Hepatocyte (in vitro differentiated cells): Measurements from ENCODE around the gene GET3. TPM values are rescaled to one million over a fixed set of nuclear protein-coding genes. Genes with fewer than 3 reads are reported as not detected.
"Not testable (repeated sequence)": the region's sequence is repeated elsewhere in the genome, so short reads cannot be mapped to it uniquely, and the experiment has no call there.

Experiments used
- DNase-seq: peaks from one replicate; pipeline ENCODE4 v3.0.0-alpha.2; 2016; ENCODE audit warnings: low spot score
- H2AFZ ChIP-seq: fragments of 200-600 bp; sonication (generic); 2 replicates; pipeline ENCODE4 v1.6.0; 2016; ENCODE audit warnings: antibody characterized with exemption, mild to moderate bottlenecking
- H3K27ac ChIP-seq: fragments of 200-600 bp; sonication (generic); 2 replicates; pipeline ENCODE4 v1.5.1; 2016; ENCODE audit warnings: mild to moderate bottlenecking
- H3K27me3 ChIP-seq: fragments of 200-600 bp; sonication (generic); 2 replicates; pipeline ENCODE4 v1.6.1; 2016
- H3K36me3 ChIP-seq: fragments of 200-600 bp; sonication (generic); replicated peaks from 2 replicates; pipeline ENCODE4 v1.5.1; 2016; ENCODE audit warnings: low read depth; ENCODE audit not compliant: insufficient read depth
- H3K4me1 ChIP-seq: fragments of 200-600 bp; sonication (generic); 2 replicates; pipeline ENCODE4 v1.5.1; 2016; ENCODE audit warnings: mild to moderate bottlenecking, moderate library complexity; ENCODE audit not compliant: insufficient read depth
- H3K4me2 ChIP-seq: fragments of 200-600 bp; sonication (generic); 2 replicates; pipeline ENCODE4 v1.6.0; 2016
- H3K4me3 ChIP-seq: fragments of 200-600 bp; sonication (generic); 2 replicates; pipeline ENCODE4 v1.5.1; 2016; ENCODE audit warnings: mild to moderate bottlenecking
- H3K79me2 ChIP-seq: fragments of 200-600 bp; sonication (generic); 2 replicates; pipeline ENCODE4 v1.6.0; 2017; ENCODE audit warnings: mild to moderate bottlenecking
- H3K9me2 ChIP-seq: fragments of 200-600 bp; sonication (generic); replicated peaks from 2 replicates; pipeline ENCODE4 v1.6.0; 2017; ENCODE audit warnings: mild to moderate bottlenecking; ENCODE audit not compliant: insufficient read depth
- H3K9me3 ChIP-seq: fragments of 200-600 bp; sonication (generic); 2 replicates; pipeline ENCODE4 v1.5.1; 2016; ENCODE audit warnings: low read depth, mild to moderate bottlenecking
- H4K20me1 ChIP-seq: fragments of 200-600 bp; sonication (generic); 2 replicates; pipeline ENCODE4 v1.6.0; 2016; ENCODE audit warnings: mild to moderate bottlenecking; ENCODE audit not compliant: insufficient read depth, poor library complexity, severe bottlenecking
- EZH2 ChIP-seq: fragments of 200-600 bp; sonication (generic); IDR thresholded peaks from 2 replicates; pipeline ENCODE4 v1.6.1; 2016; ENCODE audit warnings: antibody characterized with exemption, mild to moderate bottlenecking, borderline replicate concordance
- EZH2phosphoT487 ChIP-seq: fragments of 200-600 bp; sonication (generic); IDR thresholded peaks from one replicate; pipeline ENCODE4 v1.6.1; 2018; ENCODE audit warnings: antibody characterized with exemption, mild to moderate bottlenecking, low read depth, moderate library complexity; ENCODE audit not compliant: unreplicated experiment, severe bottlenecking
- WGBS: methylation state at CpG from one replicate; pipeline ENCODE4 v1.1.6; 2016; ENCODE audit warnings: low lambda C conversion rate; ENCODE audit errors: missing lambda C conversion rate; 5-methylcytosine and 5-hydroxymethylcytosine counted together
- polyA plus RNA-seq: library from polyadenylated mRNA; unstranded; fragments of >200 nt; fragmentation: Nextera tagmentation; extraction: Ambion mirVana; gene quantifications from 2 replicates; pipeline ENCODE4 v1.2.1, GENCODE V29; 2016
- total RNA-seq: library from RNA; depleted of rRNA; stranded (reverse); fragments of >200 nt; gene quantifications from 2 replicates; pipeline ENCODE4 v1.2.3, GENCODE V29; 2014
- TF ChIP-seq, protein P1 (sequence below): fragments of 200-600 bp; sonication (generic); IDR thresholded peaks from 2 replicates; pipeline ENCODE4 v1.5.1; 2016; ENCODE audit warnings: antibody characterized with exemption, mild to moderate bottlenecking; ENCODE audit not compliant: poor library complexity

GET3 gene
- total and polyA plus RNA-seq, 2 experiments from 2014 or later, result 52.3 to 108 TPM

DNA sequence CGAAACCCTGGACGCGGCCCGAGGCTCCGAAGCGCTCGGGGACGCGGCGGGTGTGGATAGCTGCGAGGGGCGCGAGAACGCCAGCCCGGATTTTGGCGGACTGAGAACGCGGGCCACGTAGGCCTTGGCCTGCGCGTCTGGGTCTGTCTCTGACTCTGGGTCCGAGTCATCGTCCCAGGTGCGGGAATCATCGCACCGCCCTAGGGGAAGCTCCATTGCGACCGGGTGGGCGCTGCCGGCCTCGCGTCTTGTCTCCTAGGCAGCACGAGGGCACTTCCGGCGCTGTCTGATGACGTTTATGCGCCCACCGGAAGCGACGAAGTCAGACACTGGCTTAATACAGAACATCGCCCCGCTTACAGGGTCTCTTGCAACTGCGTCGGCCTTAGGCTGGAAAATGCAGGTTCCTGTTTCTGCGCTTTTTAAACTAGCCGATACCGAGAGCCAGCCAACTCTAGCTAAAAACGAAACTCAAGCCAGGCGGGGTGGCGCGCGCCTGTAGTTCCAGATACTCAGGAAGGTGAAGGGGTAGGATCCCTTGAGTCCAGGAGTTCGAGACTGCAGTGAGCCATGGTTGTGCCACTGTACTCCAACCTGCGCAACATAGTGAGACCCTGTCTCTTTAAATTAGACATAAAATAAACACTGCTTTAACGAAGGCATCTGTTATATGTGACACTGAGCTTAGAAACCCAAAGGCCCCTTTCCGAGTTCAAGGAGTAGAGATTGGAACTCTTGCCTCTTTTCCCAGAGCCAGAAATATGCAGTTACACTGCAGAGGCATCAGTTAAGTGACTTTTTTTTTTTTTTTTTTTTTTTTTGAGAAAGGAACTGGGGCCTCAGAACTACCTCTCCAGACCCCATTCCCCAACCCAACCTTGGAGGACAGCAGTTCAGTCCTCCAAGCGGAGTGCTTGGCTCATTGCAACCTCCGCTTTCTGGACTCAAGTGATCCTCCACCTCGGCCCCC, 40.6 kb upstream of the GET3 start, which contains the start of gene FBXW9:
FBXW9 (minus strand) TSS at position 266 of the 970 bp plus-strand sequence; CDS start at position 216, 50 bp downstream.
- H2AFZ ChIP-seq, result peak within 1 kb of the TSS; percentile 77

DNA sequence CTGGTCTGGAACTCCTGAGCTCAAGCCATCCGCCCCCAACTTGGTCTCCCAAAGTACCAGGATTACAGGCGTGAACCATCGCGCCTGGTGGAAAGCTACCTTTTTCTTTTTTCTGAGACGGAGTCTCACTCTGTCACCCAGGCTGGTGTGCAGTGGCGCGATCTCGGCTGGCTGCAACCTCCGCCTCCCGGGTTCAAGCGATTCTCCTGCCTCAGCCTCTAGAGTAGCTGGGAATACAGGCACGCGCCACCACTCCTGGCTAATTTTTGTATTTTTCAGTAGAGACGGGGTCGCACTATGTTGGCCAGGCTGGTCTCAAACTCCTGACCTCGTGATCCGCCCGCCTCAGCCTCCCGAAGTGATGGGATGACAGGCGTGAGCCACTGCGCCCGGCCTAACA, 39.9 kb upstream of the GET3 start:
- H3K27me3 ChIP-seq, H3K4me1 ChIP-seq, H4K20me1 ChIP-seq, H3K36me3 ChIP-seq, H3K27ac ChIP-seq, H3K4me3 ChIP-seq, H3K9me2 ChIP-seq, H3K9me3 ChIP-seq, DNase-seq, H2AFZ ChIP-seq, H3K79me2 ChIP-seq: not testable (repeated sequence)
- 96% methylated on average over 22 of the region's 22 CpGs for WGBS
- peak overlapping the region; percentile 87 for H3K4me2 ChIP-seq

More for the DNA sequence above, 40.6 kb upstream of the GET3 start, which contains the start of gene FBXW9:
- peak within 1 kb of the TSS; percentile 87 for H3K4me2 ChIP-seq
- 9% methylated on average over 59 of the region's 59 CpGs for WGBS
- peak; percentile 94 for DNase-seq
- H3K9me3 ChIP-seq, result no peaks in the 10 kb centered on the region
- peaks cover 5% of the 10 kb centered on the region for H3K4me1 ChIP-seq
- H3K4me3 ChIP-seq, result peak within 1 kb of the TSS; percentile 25
- H3K36me3 ChIP-seq, result no peaks in the 10 kb centered on the region
- TF ChIP-seq, protein P1, sequence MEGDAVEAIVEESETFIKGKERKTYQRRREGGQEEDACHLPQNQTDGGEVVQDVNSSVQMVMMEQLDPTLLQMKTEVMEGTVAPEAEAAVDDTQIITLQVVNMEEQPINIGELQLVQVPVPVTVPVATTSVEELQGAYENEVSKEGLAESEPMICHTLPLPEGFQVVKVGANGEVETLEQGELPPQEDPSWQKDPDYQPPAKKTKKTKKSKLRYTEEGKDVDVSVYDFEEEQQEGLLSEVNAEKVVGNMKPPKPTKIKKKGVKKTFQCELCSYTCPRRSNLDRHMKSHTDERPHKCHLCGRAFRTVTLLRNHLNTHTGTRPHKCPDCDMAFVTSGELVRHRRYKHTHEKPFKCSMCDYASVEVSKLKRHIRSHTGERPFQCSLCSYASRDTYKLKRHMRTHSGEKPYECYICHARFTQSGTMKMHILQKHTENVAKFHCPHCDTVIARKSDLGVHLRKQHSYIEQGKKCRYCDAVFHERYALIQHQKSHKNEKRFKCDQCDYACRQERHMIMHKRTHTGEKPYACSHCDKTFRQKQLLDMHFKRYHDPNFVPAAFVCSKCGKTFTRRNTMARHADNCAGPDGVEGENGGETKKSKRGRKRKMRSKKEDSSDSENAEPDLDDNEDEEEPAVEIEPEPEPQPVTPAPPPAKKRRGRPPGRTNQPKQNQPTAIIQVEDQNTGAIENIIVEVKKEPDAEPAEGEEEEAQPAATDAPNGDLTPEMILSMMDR, result no peak
- TF ChIP-seq EZH2, result no peak
- TF ChIP-seq EZH2phosphoT487, result no peak
- H3K27me3 ChIP-seq, result no peaks in the 10 kb centered on the region
- H3K79me2 ChIP-seq, result no peaks in the 10 kb centered on the region
- H3K9me2 ChIP-seq, result no peaks in the 10 kb centered on the region
- H4K20me1 ChIP-seq, result no peaks in the 10 kb centered on the region
- H3K27ac ChIP-seq, result peak within 1 kb of the TSS; percentile 89

DNA sequence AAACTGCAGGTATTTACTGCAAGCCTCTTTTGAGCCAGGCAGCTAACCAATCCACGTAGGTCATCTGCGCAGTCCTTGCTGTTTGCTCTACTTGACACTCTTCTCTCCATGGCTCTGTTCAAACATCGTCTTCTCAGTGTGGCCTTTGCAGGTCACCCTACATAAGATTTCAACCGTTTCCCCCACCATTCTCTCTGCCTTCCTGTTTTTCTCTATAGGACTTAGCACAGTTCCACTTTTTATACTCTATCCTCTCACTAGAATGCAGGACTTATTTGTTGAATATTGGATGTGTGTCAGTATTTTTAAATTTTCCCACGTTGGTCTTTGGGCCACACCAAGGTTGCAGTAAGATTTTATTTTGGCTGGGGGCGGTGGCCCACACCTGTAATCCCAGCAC, 39.2 kb upstream of the GET3 start:
- Histone ChIP-seq H3K4me3 (no peak overlapping the region), H3K79me2 (no peaks in the 10 kb centered on the region), H3K9me2 (no peaks in the 10 kb centered on the region), H4K20me1 (no peaks in the 10 kb centered on the region), H3K4me2 (no peak overlapping the region), H3K27ac (no peak overlapping the region), H3K36me3 (no peaks in the 10 kb centered on the region), H3K4me1 (peaks cover 5% of the 10 kb centered on the region), H3K9me3 (no peaks in the 10 kb centered on the region), H3K27me3 (no peaks in the 10 kb centered on the region), H2AFZ (no peak overlapping the region)
- 96% methylated on average over 6 of the region's 6 CpGs for WGBS
- TF ChIP-seq EZH2 (no peak), EZH2phosphoT487 (no peak)
- TF ChIP-seq, protein P1, result no peak
- no peak for DNase-seq

DNA sequence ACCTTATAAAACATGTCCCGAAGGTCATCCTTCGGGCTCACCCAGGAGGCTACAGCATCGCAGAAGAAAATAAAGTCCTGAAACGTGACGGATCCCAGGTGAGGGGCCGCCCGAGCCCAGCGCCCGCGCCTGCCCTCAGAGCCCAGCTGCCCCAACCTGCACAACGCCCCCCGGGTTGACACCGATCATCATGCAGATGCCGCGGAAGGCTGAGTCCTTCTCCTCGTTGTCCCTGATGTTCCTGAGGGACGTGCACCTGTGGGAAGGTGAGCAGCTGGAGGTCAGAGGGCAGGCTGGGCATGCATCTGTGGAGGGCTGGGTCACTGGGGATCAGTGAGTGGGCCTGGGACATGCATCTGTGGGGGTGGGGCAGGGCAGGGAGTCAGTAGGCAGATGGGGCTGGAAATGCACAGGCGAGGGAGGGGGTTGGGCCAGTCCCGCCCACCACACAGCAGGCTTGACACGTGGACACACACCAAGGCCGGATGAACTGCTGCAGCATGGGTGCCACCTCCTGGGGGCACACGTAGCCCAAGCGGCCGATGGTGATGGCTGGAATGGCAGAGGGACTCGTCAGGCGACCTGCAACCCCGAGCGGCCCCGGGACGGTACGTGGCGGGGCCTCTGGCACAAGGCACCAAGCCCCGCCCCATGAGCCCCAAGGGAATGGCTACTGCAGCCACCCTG, 35.6 kb upstream of the GET3 start:
- no peaks in the 10 kb centered on the region for H3K9me3 ChIP-seq
- DNase-seq, result peak; percentile 13
- H3K4me2 ChIP-seq, result no peak overlapping the region
- 96% methylated on average over 32 of the region's 33 CpGs for WGBS
- H3K27ac ChIP-seq, result no peak overlapping the region
- H2AFZ ChIP-seq, result no peak overlapping the region
- no peaks in the 10 kb centered on the region for H3K36me3 ChIP-seq
- no peaks in the 10 kb centered on the region for H3K79me2 ChIP-seq
- H3K4me3 ChIP-seq, result no peak overlapping the region
- no peaks in the 10 kb centered on the region for H4K20me1 ChIP-seq
- TF ChIP-seq EZH2, result no peak
- no peak for TF ChIP-seq EZH2phosphoT487
- H3K27me3 ChIP-seq, result no peaks in the 10 kb centered on the region
- no peaks in the 10 kb centered on the region for H3K9me2 ChIP-seq
- H3K4me1 ChIP-seq, result no peaks in the 10 kb centered on the region
